Gastroesophageal sphincter (tissue), 4 donors: ENCODE results near the gene PXDN. TPM values are rescaled to one million over a fixed set of nuclear protein-coding genes. Genes with fewer than 3 reads are reported as not detected.

Experiments
- ATAC-seq: fragments of 150-250 bp; one replicate; pipeline ENCODE4 v1.9.1; 2016; ENCODE audit warnings: mild to moderate bottlenecking, moderate library complexity
- H3K27ac ChIP-seq, 4 donors: fragments of 200-600 bp; sonication (generic) in 3 of 4; 1 replicate in 3 of 4; 2 replicates in 1 of 4; pipeline ENCODE4 v1.5.1; 2016 to 2019
- H3K27me3 ChIP-seq: fragments of 200-600 bp; sonication (generic); one replicate; pipeline ENCODE4 v1.5.1; 2019
- H3K36me3 ChIP-seq, 2 donors: fragments of 200-600 bp; sonication (generic); one replicate each; pipeline ENCODE4 v1.5.1; 2019; ENCODE audit warnings: control low read depth in 1 of 2
- H3K4me1 ChIP-seq, 3 donors: fragments of 200-600 bp; sonication (generic); 1 replicate in 2 of 3; 2 replicates in 1 of 3; pipeline ENCODE4 v1.5.1; 2016 to 2019; ENCODE audit warnings: control low read depth in 2 of 3
- H3K4me3 ChIP-seq, 2 donors: fragments of 200-600 bp; sonication (generic); one replicate each; pipeline ENCODE4 v1.5.1; 2019; ENCODE audit warnings: mild to moderate bottlenecking in 1 of 2, moderate library complexity in 1 of 2
- H3K9me3 ChIP-seq, 3 donors: fragments of 200-600 bp; sonication (generic); one replicate each; pipeline ENCODE4 v1.5.1; 2017 to 2019; ENCODE audit warnings: control low read depth in 2 of 3
- CTCF ChIP-seq, 4 experiments: fragments of 200-600 bp in 2 of 4; fragments of 450-650 bp in 2 of 4; sonication (generic) in 1 of 4; IDR thresholded peaks; one replicate each; pipeline ENCODE4 v1.5.1; 2017 to 2019; ENCODE audit warnings: antibody characterized with exemption in 4 of 4, mild to moderate bottlenecking in 2 of 4, moderate library complexity in 2 of 4
- EP300 ChIP-seq: sonication (generic); formaldehyde crosslinking; IDR thresholded peaks from one replicate; pipeline ENCODE4 v1.6.1; 2017; ENCODE audit warnings: antibody characterized with exemption, mild to moderate bottlenecking
- POLR2A ChIP-seq, 2 donors: fragments of 450-650 bp; IDR thresholded peaks; one replicate each; pipeline ENCODE4 v1.6.1; 2017; ENCODE audit warnings: antibody characterized with exemption in 2 of 2, mild to moderate bottlenecking in 2 of 2, moderate library complexity in 1 of 2
- POLR2AphosphoS5 ChIP-seq: sonication (generic); formaldehyde crosslinking; IDR thresholded peaks from one replicate; pipeline ENCODE4 v1.6.1; 2017; ENCODE audit warnings: antibody characterized with exemption
- WGBS, 2 donors: methylation state at CpG; one replicate each; pipeline ENCODE4 v1.1.5; 2018; ENCODE audit warnings: low coverage in 1 of 2; 5-methylcytosine and 5-hydroxymethylcytosine counted together
- total RNA-seq, 4 donors: library from RNA; depleted of rRNA; stranded (reverse); fragments of >200 nt; gene quantifications; one replicate each; pipeline ENCODE4 v1.1.0, GENCODE V29; 2016

The PXDN gene
- total RNA-seq, 4 donors from 2014 or later: 19.9 to 95.9 (median 60.9) TPM

- WGBS, 2 donors: 48 to 66% methylated on average over 4 to 6 of the region's 9 CpGs
- peaks cover 0 to 56% (median 19%) of the 10 kb centered on the region in 3 donors for H3K4me1 ChIP-seq
- peak overlapping the region in 3 of 4 donors; percentile 60 to 99 (median 98) for H3K27ac ChIP-seq
- no peaks in the 10 kb centered on the region for H3K27me3 ChIP-seq
- peaks cover 0 to 7% (median 0%) of the 10 kb centered on the region in 3 donors for H3K9me3 ChIP-seq
- H3K4me3 ChIP-seq: no peak overlapping the region
- H3K36me3 ChIP-seq: no peaks in the 10 kb centered on the region
- ATAC-seq: no peak
- no peak for TF ChIP-seq POLR2A (IDR thresholded peaks at IDR 0.05)
- no peak for TF ChIP-seq POLR2AphosphoS5
- TF ChIP-seq CTCF (IDR thresholded peaks at IDR 0.05): no peak
- TF ChIP-seq EP300: no peak
These were observed 4.9 kb downstream of the PXDN start for GRCh38 chr2:1739322-1739957.

- Histone ChIP-seq H3K9me3 (peaks cover 0 to 7% (median 0%) of the 10 kb centered on the region in 3 donors), H3K27me3 (no peaks in the 10 kb centered on the region), H3K4me3 (no peak overlapping the region), H3K4me1 (peaks cover 0 to 50% (median 19%) of the 10 kb centered on the region in 3 donors), H3K36me3 (no peaks in the 10 kb centered on the region), H3K27ac (peak overlapping the region in 3 of 4 donors; percentile 60 to 99 (median 98))
- 70 to 75% methylated on average over 2 to 14 of the region's 19 CpGs for WGBS, 2 donors
- no peak for ATAC-seq
- no peak for TF ChIP-seq POLR2A (IDR thresholded peaks at IDR 0.05)
- no peak for TF ChIP-seq EP300
- no peak for TF ChIP-seq CTCF (IDR thresholded peaks at IDR 0.05)
These were observed 5.5 kb downstream of the PXDN start for GRCh38 chr2:1738646-1739302.

- H3K9me3 ChIP-seq: peaks cover 0 to 7% (median 0%) of the 10 kb centered on the region in 3 donors
- H3K4me3 ChIP-seq: no peak overlapping the region
- H3K27ac ChIP-seq: peak overlapping the region in 1 of 4 donors; percentile 98
- TF ChIP-seq CTCF (IDR thresholded peaks at IDR 0.05): no peak
- no peak for TF ChIP-seq POLR2A (IDR thresholded peaks at IDR 0.05)
- TF ChIP-seq EP300: no peak
- TF ChIP-seq POLR2AphosphoS5: no peak
- no peak for ATAC-seq
- 78 to 82% methylated on average over 6 to 7 of the region's 7 CpGs for WGBS, 2 donors
- H3K4me1 ChIP-seq: peaks cover 0 to 48% (median 19%) of the 10 kb centered on the region in 3 donors
- H3K36me3 ChIP-seq: no peaks in the 10 kb centered on the region
- H3K27me3 ChIP-seq: no peaks in the 10 kb centered on the region
These were observed 6.2 kb downstream of the PXDN start for GRCh38 chr2:1738163-1738562.

- ATAC-seq: no peak
- TF ChIP-seq EP300: no peak
- no peak for TF ChIP-seq CTCF (IDR thresholded peaks at IDR 0.05)
- TF ChIP-seq POLR2AphosphoS5: no peak
- TF ChIP-seq POLR2A (IDR thresholded peaks at IDR 0.05): no peak
- peaks cover 0 to 46% (median 11%) of the 10 kb centered on the region in 3 donors for H3K4me1 ChIP-seq
These were observed 7.3 kb downstream of the PXDN start for GRCh38 chr2:1736997-1737480.

More at GRCh38 chr2:1736997-1737480, 7.3 kb downstream of the PXDN start:
- H3K36me3 ChIP-seq: no peaks in the 10 kb centered on the region
- H3K27me3 ChIP-seq: no peaks in the 10 kb centered on the region
- no peak overlapping the region for H3K4me3 ChIP-seq
- 54 to 72% methylated on average over 6 to 14 of the region's 17 CpGs for WGBS, 2 donors
- peaks cover 0 to 7% (median 0%) of the 10 kb centered on the region in 3 donors for H3K9me3 ChIP-seq
- peak overlapping the region in 2 of 4 donors; percentile 44 to 98 for H3K27ac ChIP-seq
